Measurements from ENCODE around the gene FECH. TPM values are rescaled to one million over a fixed set of nuclear protein-coding genes. Genes with fewer than 3 reads are reported as not detected.

FECH gene
- total RNA-seq, 3 donors from 2014 or later = 17.1 to 22.0 (median 20.4) TPM

- intact Hi-C loops (cut with DNase I, micrococcal nuclease) = no loop called here
- ATAC-seq = no peak
- Histone ChIP-seq H3K9me3 (no peaks in the 10 kb centered on the region), H3K4me3 (no peak overlapping the region), H3K36me3 (ENCODE audit: low read depth) (no peaks in the 10 kb centered on the region), H3K4me1 (ENCODE audit: low read depth) (no peaks in the 10 kb centered on the region)
- TF ChIP-seq CTCF (IDR thresholded peaks at IDR 0.05) = no peak
- no peak for DNase-seq
Measured at GRCh38 chr18:57539702-57540101, 46.8 kb downstream of the FECH start.

- Histone ChIP-seq H3K36me3 (ENCODE audit: low read depth) (no peaks in the 10 kb centered on the region), H3K4me1 (ENCODE audit: low read depth) (no peaks in the 10 kb centered on the region), H3K9me3 (no peaks in the 10 kb centered on the region), H3K4me3 (no peak overlapping the region)
- TF ChIP-seq CTCF (IDR thresholded peaks at IDR 0.05) = no peak
- no peak for ATAC-seq
- DNase-seq = no peak
- intact Hi-C loops (cut with DNase I, micrococcal nuclease) = no loop called here
Measured at GRCh38 chr18:57538614-57539013, 47.9 kb downstream of the FECH start.

DNA sequence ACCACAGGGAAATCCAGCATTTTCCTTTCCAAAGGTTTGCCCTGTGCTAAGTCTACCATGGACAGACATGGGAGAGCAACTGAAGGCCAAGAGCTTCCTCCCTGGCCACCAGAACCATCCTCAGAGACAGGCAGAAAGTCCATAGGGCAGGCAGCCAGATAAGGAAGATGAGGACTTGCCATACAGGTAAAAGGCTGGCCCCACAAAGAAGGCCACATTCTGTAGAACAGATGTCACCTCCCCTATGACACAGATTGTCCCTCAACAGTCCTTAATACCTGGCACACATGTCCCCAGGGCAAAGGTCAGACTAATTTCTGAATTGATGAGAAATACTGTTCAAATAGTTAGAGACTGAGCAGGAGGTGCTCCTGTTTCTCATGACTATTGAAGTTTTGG, 52.0 kb downstream of the FECH start:
- Histone ChIP-seq H3K4me3 (no peak overlapping the region), H3K4me1 (ENCODE audit: low read depth) (no peaks in the 10 kb centered on the region), H3K36me3 (ENCODE audit: low read depth) (no peaks in the 10 kb centered on the region), H3K9me3 (no peaks in the 10 kb centered on the region)
- TF ChIP-seq CTCF (IDR thresholded peaks at IDR 0.05) = no peak
- ATAC-seq (no peak), DNase-seq (no peak)
- intact Hi-C loops (cut with DNase I, micrococcal nuclease) = no loop called here

GRCh38 chr18:57533868-57534510, 52.5 kb downstream of the FECH start:
- H3K36me3 ChIP-seq (ENCODE audit: low read depth) = no peaks in the 10 kb centered on the region
- H3K4me1 ChIP-seq (ENCODE audit: low read depth) = no peaks in the 10 kb centered on the region
- no peak for DNase-seq
- H3K4me3 ChIP-seq = no peak overlapping the region
- TF ChIP-seq CTCF (IDR thresholded peaks at IDR 0.05) = no peak
- intact Hi-C loops (cut with DNase I, micrococcal nuclease) = no loop called here
- no peak for ATAC-seq
- H3K9me3 ChIP-seq = no peaks in the 10 kb centered on the region

DNA sequence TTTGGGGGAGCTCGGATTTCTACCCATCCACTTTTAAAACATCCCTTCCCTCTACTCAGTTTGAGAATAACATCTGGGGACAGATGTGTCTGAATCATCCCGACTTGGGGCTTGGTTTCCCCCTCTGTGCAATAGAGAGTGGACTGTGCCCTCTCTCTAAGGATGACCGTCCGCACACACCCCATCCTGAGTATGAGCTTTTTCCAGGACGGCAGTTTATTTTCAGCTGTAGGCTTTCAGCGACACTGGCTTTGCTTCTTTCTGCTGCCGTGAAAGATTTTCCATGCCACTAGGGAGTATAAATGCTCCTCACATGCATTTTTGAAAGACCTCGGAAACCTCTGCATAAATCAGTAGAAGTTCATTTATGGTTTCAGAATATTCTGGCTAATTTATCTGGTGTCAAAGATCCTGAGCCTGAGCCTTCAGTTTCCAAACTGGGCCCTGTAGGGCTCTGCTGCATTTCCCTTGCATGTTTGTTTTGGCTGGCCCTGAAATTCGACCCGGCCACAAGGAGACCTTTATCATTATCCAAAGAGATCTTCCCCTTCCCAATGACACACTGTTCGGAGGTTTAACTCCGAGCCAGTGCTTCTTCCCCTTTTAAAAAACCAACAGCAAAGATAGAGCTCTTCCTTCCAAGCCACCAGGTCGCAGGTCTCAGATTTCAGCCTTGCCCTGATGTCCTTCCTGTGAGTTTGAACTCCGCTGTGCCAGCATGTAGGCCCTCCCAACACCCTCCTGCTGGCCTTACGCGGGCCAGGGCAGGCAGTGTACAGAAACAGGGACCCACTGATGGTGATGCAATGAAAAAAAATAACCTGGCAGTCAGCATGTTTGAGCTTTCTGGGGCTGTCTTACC, 53.3 kb downstream of the FECH start:
- intact Hi-C loops (cut with DNase I, micrococcal nuclease) = no loop called here
- H3K36me3 ChIP-seq (ENCODE audit: low read depth) = no peaks in the 10 kb centered on the region

More for the DNA sequence above, 53.3 kb downstream of the FECH start:
- Histone ChIP-seq H3K4me3 (no peak overlapping the region), H3K4me1 (ENCODE audit: low read depth) (no peaks in the 10 kb centered on the region), H3K9me3 (no peaks in the 10 kb centered on the region)
- DNase-seq = no peak
- no peak for TF ChIP-seq CTCF (IDR thresholded peaks at IDR 0.05)
- ATAC-seq = no peak
